Medulla oblongata (tissue), 1 donor: ENCODE measurements around the gene OGA.

Source experiments
- DNase-seq: peaks from one replicate; pipeline ENCODE4 v3.0.0-alpha.2; 2015; ENCODE audit errors: extremely low spot score

OGA gene

DNA sequence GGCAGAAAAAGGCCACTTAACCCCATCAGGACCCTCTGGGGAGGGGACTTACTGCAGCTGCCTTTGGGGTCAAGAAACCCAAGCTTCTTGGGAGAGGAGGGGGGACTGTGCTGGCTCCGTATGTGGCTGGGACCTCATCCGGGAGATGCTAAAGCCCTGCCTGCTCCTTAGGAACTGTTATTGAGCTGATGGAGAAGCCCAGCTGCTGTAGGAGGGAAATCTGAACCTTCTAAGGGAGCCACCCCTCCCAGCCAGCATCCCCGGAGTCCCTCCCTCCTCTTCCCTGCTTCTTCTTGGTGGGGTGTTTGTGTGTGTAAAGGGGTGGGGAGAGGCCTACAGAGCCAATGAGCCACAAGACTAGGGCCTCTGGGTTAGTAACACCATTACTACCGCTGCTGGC lies 17.1 kb upstream of the OGA start:
- DNase-seq = no peak

DNA sequence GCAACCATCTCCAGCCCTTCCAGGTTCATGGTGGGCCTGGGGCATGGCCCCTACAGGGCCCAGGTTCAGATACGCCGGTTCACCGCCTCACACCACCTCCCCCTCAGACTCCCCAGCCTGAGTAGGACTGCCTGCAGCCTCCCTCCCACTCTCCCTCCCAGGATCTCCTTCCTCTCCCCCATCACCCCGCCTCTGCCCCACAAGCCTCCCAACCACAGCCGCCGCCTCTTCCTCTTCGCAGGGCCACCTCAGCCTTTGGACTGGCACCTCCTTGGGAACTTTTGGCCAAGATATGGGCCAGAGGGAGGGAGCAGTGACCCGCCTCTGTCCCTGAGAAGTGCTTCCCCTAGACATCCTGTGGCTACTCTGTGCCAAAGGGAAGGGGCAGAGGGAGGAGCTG lies 16.1 kb upstream of the OGA start:
- no peak for DNase-seq

DNA sequence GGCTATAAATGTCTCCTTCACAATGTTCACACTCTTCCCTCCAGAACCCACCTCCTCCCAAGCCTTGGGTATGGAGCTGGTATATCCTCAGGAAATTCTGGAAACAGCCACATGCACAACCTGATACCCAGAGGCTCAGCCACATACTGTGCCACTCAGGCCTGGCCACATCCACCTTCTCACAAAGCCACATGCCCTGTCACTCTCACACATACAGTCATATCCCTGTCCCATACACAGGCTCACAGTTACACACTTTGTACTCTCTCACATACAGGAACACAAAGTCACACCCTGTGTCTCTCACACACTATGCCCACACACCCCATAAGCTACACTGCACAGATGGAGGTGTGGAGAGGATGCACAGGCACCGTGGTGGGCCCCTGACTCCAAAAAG lies 15.2 kb upstream of the OGA start:
- DNase-seq = no peak

DNA sequence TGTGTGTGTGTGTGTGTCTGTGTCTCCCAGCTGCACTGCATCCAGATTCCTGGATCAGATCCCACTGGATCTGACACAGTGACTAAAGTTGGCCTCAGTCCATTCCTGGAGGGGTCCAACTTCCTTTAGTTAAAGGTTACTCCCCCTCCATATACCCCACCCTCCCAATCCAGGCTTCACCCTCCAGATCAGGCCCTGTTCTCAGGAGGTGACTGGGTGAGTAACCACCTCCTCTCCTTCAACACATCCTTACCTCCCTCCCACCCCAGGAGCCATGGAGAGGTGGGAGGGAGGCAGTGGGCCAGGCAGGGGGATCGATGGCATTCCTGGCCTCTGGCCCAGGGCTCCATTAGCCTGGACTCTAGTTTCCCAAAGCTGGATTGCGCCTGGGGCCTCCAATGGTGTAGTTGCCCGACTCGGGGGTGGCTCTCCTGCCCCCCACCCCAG lies 14.1 kb upstream of the OGA start:
- no peak for DNase-seq

DNA sequence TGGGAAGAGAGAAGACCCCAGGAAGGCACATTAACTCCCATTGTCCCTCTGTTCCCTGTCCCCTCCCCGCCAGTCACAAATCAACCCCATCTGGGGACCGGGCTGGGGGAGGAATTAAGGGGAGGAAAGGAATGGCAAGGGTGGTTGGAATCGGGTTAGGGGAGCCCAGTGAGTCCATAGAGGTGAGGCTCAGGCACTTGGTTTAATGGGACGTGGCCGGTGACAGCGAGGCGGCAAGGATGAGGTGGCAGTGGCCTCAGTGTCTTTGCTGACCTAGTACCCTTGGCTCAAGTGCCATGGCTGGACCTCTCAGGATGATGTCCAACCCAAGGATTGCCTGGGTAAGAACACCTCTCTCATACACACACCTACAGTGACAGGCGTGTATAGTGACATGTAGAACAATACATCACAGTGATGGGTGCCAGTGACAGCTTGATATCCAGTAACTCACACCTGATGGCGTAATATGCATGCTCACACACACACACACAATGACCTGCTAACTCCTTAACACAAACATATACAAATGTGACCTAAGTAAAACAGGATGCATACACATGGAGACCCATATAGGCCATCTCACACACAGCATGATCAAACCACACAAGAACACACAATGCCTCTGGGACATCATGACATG lies 13.0 kb upstream of the OGA start:
- no peak for DNase-seq

DNA sequence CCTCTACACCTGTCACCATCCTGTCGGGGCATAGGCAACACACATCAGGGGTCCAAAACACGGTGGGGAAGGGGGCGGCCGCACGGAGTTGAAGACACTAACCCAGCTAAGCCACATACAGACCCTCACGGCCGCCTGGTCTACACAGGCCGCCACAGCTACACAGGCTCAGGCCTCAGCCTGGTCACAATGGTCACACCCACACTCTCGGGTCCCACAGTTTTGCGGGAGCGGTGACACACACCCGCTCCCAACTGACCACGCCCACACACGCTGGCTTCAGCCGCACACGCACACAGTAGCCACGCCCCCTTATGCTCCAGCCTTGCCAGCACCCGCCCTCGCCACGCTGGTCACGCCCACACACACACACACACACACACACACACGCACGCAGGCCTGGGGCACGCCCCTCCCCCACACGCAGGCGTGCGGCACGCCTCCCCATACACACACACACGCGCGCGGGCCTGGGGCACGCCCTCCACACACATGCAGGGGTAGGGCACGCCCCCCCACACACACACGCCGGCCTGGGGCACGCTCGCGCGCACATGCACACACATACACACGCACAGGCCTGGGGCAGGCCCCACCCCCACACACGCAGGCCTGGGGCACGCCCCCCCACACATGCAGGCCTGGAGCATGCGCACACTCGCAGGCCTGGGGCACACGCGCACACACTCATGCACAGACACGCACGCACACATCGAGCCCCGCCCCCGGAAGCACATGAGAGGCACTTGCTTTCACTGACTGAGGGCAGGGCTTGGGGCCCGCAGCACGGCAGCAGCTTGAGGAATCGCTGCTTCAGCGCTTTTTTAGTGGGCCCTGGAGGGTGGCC lies 12.3 kb upstream of the OGA start:
- DNase-seq = peak; percentile 71

DNA sequence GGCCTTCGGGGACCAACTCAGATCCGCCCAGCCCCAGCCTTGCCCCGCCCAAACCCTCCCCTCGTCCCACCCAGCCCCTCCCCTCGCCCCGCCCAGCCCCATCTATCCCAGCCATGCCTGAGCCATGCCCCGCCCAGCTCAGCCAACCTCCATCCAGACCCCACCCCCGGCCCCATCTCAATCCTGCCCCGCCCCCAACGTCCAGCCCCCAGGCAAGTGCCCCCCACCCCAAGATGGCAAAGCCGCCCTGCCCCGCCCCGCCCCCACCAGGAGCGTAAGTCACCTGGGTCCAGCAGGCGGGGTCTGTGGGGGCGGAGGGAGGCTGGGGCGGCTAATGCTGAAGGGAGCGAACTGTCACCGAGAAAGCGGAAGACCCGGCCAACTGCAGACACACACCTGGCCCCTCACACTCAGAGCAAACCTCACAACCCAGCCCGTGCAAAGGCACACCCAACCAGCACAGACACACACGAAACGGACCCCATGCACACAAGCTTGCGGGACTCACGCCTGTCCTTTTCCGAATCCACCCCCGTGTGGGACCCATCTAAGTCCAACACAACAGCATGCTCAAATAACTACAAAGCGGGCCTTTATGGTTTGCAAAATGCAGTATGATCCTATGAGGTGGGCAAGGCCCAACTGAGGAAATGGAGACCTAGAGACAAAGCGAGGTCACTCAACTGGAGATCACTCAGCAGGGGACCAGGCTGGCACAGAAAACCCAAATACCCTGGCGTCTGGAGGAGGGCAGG lies 11.5 kb upstream of the OGA start:
- no peak for DNase-seq

DNA sequence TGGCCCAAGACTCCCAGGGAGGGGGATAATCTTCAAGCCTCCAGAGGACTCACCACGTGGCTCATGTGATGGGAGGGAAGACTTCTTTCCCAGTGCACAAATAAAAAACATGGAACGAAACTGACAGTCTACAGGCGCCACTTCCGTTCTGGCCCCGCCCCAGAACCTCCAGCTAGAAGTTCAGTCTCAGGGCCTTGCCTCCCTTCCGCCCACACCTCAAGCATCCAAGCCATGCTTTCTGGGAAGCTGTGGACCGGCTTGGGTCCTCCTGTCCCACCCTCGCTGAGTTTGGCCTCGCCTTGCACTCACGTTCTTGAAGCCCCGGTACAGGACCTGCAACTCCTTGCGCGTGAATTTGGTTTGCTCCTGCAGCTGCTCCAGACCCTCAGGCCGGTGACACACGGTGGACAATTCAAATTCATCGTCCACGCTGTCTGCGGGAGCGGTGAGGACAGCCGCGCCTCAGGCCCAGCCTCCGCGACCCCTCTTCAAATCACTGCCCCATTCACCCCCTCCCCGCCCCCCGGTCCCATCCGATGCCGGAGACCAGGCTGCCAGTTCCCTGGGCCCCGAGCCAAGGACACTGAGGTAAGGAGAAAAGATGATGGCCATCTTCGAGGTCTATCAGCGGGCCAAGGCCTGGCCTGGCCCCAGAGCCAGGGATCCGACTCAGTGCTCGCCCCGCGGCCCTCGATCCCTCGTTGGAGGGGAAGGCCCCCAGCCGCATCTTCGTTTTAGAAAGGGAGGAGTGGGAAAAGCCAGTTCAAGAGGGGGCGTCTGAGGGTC lies 10.7 kb upstream of the OGA start:
- DNase-seq = no peak

DNA sequence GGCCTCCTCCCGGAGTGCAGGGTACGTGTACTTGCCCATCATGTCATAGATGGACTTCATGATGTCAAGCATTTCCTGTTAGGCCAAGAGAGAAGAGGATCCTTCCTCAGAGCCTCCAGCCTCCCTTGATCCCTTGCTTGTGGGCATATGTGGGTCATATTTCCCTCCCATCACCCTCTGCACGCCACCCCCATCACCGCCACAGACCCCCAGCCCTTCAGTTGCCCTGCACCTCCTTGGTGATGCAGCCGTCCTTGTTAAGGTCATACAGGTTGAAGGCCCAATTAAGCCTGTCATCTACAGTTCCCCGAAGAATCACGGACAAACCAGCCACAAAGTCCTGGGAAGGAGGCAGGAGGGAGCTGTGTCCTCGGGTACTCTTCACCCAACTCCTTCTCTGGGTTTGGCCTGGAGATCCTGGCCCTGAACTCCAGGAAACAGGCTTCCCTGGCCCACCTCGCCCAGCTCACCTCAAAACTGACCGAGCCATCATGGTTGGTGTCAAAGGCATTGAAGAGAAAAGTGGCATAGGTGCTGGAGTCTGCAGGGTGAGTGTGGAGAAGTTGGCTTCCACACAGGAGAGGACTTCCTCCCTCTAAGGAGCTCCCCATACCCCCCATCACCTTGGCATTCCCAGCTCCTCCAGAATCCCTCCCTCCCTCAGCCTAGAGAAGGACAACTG lies 9.8 kb upstream of the OGA start:
- DNase-seq = no peak

DNA sequence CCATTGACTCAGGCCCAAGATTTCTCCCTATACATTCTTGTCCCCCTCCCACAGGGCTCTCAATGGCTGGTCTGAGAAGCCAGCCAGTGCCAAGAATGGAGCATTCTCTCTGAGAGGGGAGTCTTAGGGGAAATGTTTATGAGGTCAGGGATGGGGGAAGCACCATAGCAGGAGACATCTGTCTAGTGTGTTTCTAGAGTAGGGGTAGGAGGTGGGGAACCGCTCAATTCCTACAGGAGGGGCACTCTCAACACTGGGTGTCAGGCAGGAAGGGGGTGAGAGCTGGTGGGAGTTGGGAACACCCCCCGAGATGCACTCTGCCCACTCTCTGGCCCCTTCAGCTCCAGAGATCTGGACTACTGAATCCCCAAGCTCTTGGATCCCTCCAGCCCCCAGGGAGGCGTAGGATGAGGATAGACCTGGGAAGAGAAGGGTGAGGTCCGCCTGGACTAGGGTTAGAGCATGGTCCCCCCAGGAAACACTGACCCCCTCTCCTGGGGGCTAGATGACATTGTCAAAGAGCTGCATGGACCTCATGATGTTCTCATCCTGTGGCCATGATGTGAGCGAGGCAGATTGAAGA lies 8.7 kb upstream of the OGA start:
- no peak for DNase-seq

DNA sequence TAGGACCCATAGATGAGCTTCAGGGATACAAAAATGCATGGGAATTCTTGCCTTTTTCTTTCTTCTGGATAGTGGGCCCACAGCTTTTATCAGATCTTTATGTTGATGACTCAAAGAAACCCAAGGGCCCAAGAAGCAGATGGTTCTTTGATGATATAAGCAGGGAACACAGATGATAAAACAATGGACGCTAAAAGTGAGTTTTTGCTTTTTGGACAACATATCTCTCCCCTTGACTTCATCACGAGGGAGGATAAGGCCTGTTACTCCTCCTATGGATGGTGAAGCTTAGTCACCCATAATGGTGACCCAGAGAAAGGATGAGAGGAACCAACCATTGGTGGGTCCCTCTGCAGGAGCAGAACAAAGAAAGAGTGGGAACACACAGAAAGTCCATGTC lies 6.5 kb upstream of the OGA start:
- no peak for DNase-seq

DNA sequence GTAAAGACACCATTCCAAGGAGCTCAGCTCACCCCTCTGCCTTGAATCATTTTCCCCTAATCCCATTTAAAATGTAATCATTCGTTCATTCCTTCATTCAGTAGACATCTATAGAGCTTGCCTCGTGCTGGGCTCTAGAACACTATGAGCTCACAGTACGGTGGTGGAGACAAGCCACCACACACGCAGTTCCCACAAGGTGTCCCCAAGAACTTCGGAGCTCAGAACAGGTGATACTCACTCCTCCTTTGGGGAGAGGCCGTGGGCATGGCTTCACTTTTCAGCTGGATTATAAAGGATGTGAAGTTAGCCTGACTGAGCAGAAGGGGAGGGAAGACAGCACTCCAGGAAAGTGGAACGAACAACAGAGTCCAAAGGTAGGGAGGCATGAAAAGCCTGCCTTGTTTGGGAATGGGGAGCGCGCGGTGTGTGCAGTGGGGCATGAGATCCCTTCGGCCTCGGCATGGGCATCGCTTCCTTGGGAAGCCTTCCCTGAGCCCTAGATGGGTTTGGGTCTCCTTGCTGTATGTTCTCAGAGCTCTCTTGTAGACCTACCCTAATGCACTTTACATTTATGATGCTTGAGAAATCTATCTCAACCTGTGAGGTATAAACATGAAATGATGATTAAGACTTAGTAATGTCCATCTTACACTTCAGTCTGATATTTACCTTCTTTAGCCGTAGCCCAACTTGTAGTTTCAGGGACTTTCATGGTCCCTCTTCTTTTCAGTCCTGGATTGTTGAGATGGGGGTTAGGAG lies 809 bp upstream of the OGA start:
- DNase-seq = no peak

DNA sequence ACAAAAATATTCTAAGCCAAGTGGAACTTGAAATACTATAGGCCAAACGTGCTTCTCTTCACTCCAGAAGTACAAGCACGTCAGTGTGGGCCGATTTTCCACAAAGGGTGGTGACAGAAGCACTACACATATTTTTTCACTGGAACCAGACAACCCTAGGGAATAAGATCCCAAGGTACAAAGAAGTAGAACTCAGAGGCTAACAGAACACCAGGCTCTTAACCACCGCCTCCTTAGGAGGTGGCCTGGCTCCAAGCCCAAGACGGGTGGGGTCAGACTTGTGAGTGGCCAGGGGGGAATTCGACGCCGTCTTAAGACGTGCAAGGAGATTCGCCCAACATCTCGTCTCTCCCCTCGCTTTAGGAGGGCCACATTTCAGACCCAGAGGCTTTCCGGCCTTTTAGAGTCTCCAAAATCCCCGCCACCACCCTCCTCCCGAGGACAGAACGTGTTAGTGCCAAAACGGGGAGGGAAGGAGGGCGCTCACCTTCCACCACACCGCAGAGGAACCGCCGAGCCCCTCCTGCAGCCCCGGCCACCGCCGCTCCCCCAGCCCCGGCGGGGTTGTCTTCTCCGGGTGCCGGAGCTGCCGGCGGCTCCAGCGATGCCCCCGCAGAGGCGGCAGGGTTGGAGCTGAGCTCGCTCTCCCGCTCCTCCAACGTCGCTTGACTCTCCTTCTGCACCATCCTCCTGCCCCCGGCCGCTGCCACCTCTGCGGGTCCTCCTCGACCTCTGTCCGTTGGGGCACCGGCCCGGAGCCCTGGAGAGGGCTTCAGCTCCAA lies 716 bp downstream of the OGA start:
- DNase-seq = peak; percentile 82

DNA sequence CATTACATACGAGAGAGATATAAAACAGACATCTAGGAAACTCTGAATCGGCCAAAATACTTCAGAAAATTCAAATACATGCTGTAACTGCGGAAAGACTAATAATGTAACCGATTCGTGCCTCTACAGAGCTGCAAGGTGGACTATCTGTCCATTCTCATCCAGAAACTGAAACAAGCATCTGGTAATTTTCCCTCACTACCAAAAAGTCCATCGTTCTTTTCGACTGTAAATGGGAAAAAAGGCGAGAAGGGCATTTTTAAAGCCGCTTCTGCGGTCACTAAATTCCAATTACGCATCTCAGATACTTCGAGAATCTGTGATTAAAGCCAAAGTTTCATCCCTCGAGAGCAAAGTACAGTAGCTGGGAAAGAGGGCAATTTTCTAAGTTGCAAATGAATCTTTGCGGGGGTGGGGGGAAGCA lies 1.3 kb downstream of the OGA start:
- peak; percentile 27 for DNase-seq

DNA sequence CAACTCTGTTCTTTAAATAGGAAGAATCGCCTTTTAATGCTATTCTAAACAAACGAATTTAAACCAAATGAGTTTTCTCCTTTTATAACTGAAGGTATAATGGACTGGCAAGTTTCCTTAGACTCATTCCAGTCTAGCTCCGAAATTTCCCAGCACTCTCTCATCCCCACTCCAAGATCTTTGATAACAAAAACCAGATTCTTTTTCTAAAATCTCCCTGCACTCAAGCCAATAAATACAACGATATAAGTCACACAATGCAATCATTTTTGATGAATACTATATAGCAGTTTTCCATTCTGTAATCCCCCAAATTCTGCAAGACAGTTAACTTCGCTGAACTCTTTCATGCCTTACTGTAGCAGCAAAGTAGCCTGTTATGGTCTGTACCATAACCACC lies 1.9 kb downstream of the OGA start:
- no peak for DNase-seq

DNA sequence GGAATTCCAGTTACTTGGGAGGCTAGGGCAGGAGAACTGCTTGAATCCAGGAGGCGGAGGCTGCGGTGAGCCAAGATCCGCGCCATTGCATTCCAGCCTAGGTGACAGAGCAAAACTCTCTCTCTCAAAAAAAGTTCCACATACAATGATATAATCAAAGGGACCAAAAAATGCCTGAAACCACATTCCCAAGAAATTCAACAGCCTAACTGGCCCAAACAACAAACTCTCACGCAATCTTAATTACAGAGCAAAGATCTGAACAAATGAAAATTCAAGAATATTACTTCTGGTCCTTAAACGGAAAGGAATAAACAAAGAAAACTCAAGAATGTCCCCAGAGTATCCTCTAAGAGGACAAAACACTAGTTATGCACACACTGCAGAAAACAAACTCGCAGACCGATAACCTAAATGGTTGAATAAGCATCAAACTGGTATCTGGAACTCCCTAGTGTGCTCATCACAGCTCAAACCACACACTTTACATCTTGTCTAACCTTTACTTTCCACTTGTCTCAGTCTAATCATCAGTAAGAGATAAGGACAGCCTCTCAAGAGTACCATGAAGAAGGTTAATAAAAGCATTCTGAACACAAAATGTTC lies 3.7 kb downstream of the OGA start:
- DNase-seq = no peak

DNA sequence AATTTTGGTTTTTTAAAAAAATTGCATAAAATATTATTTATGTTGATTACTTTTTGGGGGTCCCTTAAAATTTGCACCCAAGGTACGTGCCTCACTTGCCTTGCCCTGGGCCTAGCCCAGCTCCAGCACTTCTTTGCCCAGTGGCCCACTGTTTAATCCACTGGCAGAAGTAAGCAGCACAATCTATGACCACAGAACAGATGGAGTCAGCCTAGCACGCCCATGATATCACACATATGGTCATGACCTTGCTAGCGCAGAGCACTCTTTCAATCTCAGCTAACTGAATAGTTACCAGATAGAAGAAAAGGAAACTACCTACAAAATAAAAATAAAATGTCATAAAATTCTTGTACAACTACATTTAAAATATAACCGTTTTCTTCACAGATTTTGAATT lies 5.6 kb downstream of the OGA start:
- no peak for DNase-seq

DNA sequence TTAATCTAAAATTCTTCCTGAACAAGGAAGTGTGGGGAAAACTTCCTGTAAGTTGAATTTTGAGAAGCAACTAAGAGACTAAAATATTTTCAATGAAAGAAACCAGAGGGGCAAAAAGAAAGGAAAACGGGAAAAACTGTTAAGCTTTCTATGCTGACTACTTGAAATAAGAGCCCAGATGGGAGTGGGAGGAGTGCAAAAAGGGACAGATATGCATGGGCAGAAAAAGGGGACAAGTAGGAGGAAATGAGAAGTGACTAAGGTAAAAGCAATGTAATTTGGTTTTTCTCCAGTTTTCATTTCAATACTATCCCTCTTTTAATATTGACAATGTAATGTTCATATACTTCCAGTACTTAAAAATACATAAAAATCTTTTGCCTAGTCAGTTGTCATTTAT lies 11.1 kb downstream of the OGA start:
- no peak for DNase-seq

DNA sequence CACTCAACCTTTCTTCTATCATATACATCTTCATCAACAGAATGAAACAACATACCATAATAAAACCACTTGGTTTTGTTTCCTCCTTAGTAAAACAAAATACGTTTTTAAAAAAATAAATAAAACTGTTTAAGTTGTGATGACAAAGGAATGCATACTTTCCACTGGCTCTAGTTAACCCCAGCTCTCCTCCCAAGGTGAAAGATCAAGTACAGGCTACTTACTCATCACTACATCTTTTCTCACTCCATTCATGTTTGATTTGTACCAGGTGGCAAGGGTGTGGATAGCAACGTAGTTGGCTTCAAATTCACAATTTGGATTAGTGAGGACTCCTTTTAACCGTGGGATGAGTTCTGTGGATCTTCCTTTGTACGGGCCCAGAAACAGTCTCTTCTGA lies 14.7 kb downstream of the OGA start:
- no peak for DNase-seq
